Endothelial cell of umbilical vein (primary cell): ENCODE results near the gene CSNK1E. TPM values are rescaled to one million over a fixed set of nuclear protein-coding genes. Genes with fewer than 3 reads are reported as not detected.
A peak's percentile ranks its signal among the peaks of the same experiment; 100 is the strongest.

Experiments used
- BruUV-seq: library from RNA; stranded (reverse); fragments of 400-500 nt; replicated peaks from 2 replicates; lab custom pipeline; 2021; lab: Mats Ljungman, UMichigan
- CTCF ChIA-PET: fragments of 300-600, 350-600 bp; sonication (Branson Sonifier 250); formaldehyde crosslinking; loops from one replicate; lab custom pipeline; 2021; ENCODE audit warnings: antibody characterized with exemption, inconsistent platforms; lab: Charles Lee
- POLR2A ChIA-PET: fragments of 300-600, 350-600 bp; sonication (Branson Sonifier 250); formaldehyde crosslinking; loops from one replicate; lab custom pipeline; 2021; ENCODE audit warnings: antibody characterized with exemption, inconsistent platforms; lab: Charles Lee
- DNase-seq: peaks from one replicate; pipeline ENCODE4 v3.0.0-alpha.2; 2011; ENCODE audit warnings: low read depth, low spot score
- FAIRE-seq: peaks from 2 replicates; lab custom pipeline; 2011; peaks lifted over from hg19 to GRCh38; lab: Jason Lieb, UNC
- H2AFZ ChIP-seq: 2 replicates; pipeline ENCODE4 v1.6.0; 2012; ENCODE audit warnings: low read depth, low read length, control low read depth, inconsistent platforms
- H3K27ac ChIP-seq: 2 replicates; pipeline ENCODE4 v1.5.1; 2011; ENCODE audit warnings: low read depth, mild to moderate bottlenecking, control low read depth, low read length, moderate library complexity; ENCODE audit not compliant: insufficient read depth
- H3K27me3 ChIP-seq, 2 experiments: 2 replicates each; pipeline versions ENCODE4 v1.6.0 to v1.6.1; 2011; ENCODE audit warnings: low read length in 2 of 2, mixed read lengths in 1 of 2; ENCODE audit not compliant: control insufficient read depth in 2 of 2, insufficient read depth in 2 of 2
- H3K36me3 ChIP-seq, 2 experiments: 2 replicates in 1 of 2; 3 replicates in 1 of 2; pipeline ENCODE4 v1.5.1; 2011; ENCODE audit warnings: low read length in 2 of 2, mild to moderate bottlenecking in 1 of 2, moderate library complexity in 1 of 2; ENCODE audit not compliant: control insufficient read depth in 2 of 2, insufficient read depth in 2 of 2; ENCODE audit errors: extremely low read depth in 1 of 2
- H3K4me1 ChIP-seq: 3 replicates; pipeline ENCODE4 v1.5.1; 2011; ENCODE audit warnings: mild to moderate bottlenecking, low read length; ENCODE audit not compliant: control insufficient read depth, insufficient read depth; ENCODE audit errors: extremely low read depth
- H3K4me2 ChIP-seq: 2 replicates; pipeline ENCODE4 v1.6.1; 2011; ENCODE audit warnings: low read length, control low read depth, mixed read lengths; ENCODE audit not compliant: insufficient read depth
- H3K4me3 ChIP-seq, 3 experiments: fragments of 200-600 bp in 1 of 3; sonication (generic), shearing (Covaris generic) in 1 of 3; replicated peaks in 1 of 3; 2 replicates each; pipeline ENCODE4 v1.5.1; 2011 to 2016; ENCODE audit warnings: control low read depth in 3 of 3, low read length in 3 of 3, mild to moderate bottlenecking in 2 of 3, inconsistent platforms in 1 of 3, low read depth in 1 of 3, moderate library complexity in 1 of 3; ENCODE audit not compliant: insufficient read depth in 1 of 3
- H3K79me2 ChIP-seq: 2 replicates; pipeline ENCODE4 v1.6.0; 2012; ENCODE audit warnings: low read length, inconsistent platforms; ENCODE audit not compliant: control insufficient read depth, insufficient read depth
- H3K9ac ChIP-seq: replicated peaks from 2 replicates; pipeline ENCODE3; 2011; ENCODE audit warnings: low read length, control low read depth; ENCODE audit not compliant: insufficient read depth; ENCODE audit errors: extremely low read depth
- H3K9me1 ChIP-seq: replicated peaks from 3 replicates; pipeline ENCODE4 v1.6.0; 2011; ENCODE audit warnings: mild to moderate bottlenecking, low read length; ENCODE audit not compliant: control insufficient read depth, insufficient read depth; ENCODE audit errors: extremely low read depth
- H3K9me3 ChIP-seq: replicated peaks from 2 replicates; pipeline ENCODE4 v1.5.1; 2012; ENCODE audit warnings: low read length, inconsistent platforms; ENCODE audit not compliant: control insufficient read depth, insufficient read depth
- H4K20me1 ChIP-seq: replicated peaks from 2 replicates; pipeline ENCODE3; 2011; ENCODE audit warnings: mild to moderate bottlenecking, low read length; ENCODE audit not compliant: control insufficient read depth, insufficient read depth; ENCODE audit errors: extremely low read depth
- CTCF ChIP-seq, 2 donors: IDR thresholded peaks; 1 replicate in 1 of 2; 2 replicates in 1 of 2; pipeline ENCODE4 v1.5.1; 2011; ENCODE audit warnings: low read length in 2 of 2, mild to moderate bottlenecking in 2 of 2, moderate library complexity in 2 of 2, control low read depth in 1 of 2, inconsistent platforms in 1 of 2, low read depth in 1 of 2; ENCODE audit not compliant: insufficient read depth in 1 of 2; ENCODE audit errors: extremely low read depth in 1 of 2
- EZH2 ChIP-seq: IDR thresholded peaks from 2 replicates; pipeline ENCODE4 v1.6.1; 2012; ENCODE audit warnings: borderline replicate concordance, low read depth, mild to moderate bottlenecking, moderate library complexity, low read length, inconsistent platforms; ENCODE audit not compliant: severe bottlenecking
- FOS ChIP-seq: IDR thresholded peaks from 2 replicates; pipeline ENCODE4 v1.6.1; 2011; ENCODE audit warnings: mild to moderate bottlenecking, low read length, moderate library complexity, borderline replicate concordance; ENCODE audit not compliant: insufficient read depth
- GATA2 ChIP-seq: IDR thresholded peaks from 2 replicates; pipeline ENCODE4 v1.7.0; 2011; ENCODE audit warnings: low read depth, mild to moderate bottlenecking, moderate library complexity, mixed read lengths, low read length; ENCODE audit not compliant: insufficient read length, insufficient read depth
- JUN ChIP-seq: IDR thresholded peaks from 2 replicates; pipeline ENCODE4 v1.6.1; 2011; ENCODE audit warnings: borderline replicate concordance, low read depth; ENCODE audit not compliant: insufficient read length, insufficient read depth
- MAX ChIP-seq: IDR thresholded peaks from 2 replicates; pipeline ENCODE4 v1.6.1; 2011; ENCODE audit not compliant: insufficient read depth, insufficient read length
- MYC ChIP-seq: IDR thresholded peaks from one replicate; pipeline ENCODE4 v1.6.1; 2011; ENCODE audit warnings: mild to moderate bottlenecking, low read depth, low read length
- POLR2A ChIP-seq: IDR thresholded peaks from 2 replicates; pipeline ENCODE4 v1.6.1; 2012; ENCODE audit warnings: low read depth, mild to moderate bottlenecking, control low read depth, low read length
- POLR2AphosphoS5 ChIP-seq: IDR thresholded peaks from 2 replicates; pipeline ENCODE4 v1.6.1; 2012; ENCODE audit warnings: low read depth, mild to moderate bottlenecking, control low read depth, low read length, moderate library complexity; ENCODE audit not compliant: insufficient read depth
- dilution Hi-C: fragments of 300-500 bp; cut with MboI; formaldehyde crosslinking; loops from one replicate; pipeline ENCODE4 v1.15.0; 2019; ENCODE audit warnings: low sequenced_read_pairs; ENCODE audit not compliant: extremely low pct_ligation_motif_present
- intact Hi-C: fragments of 100-400 bp; cut with micrococcal nuclease; formaldehyde crosslinking; loops from one replicate; pipeline ENCODE4 v1.10.0; 2022
- polyA plus RNA-seq, 4 experiments: library from polyadenylated mRNA; depleted of rRNA in 3 of 4; stranded (reverse) in 3 of 4; unstranded in 1 of 4; fragments of >200 nt; gene quantifications; 2 replicates each; pipeline versions ENCODE4 v1.2.1 to v1.2.3, GENCODE V29; 2011 to 2012; ENCODE audit warnings: missing spikeins in 1 of 4
- total RNA-seq: library from RNA; stranded (reverse); gene quantifications from 2 replicates; pipeline ENCODE4 v1.2.3, GENCODE V29; 2021

Gene CSNK1E
- total and polyA plus RNA-seq, 2 donors (not counting 3 experiments of a cell fraction or from before 2014, with no cell fraction given) = 259 to 262 TPM

GRCh38 chr22:38258895-38259294, 58.3 kb downstream of the CSNK1E start:
- FAIRE-seq (no peak), DNase-seq (peak; percentile 42)
- POLR2A ChIA-PET = no interaction called here
- peak overlapping the region; percentile 48 for H3K4me2 ChIP-seq
- no peaks in the 10 kb centered on the region for H3K27me3 ChIP-seq
- TF ChIP-seq EZH2 (no peak), GATA2 (peak; percentile 36)
- no peak overlapping the region for H3K4me3 ChIP-seq
- CTCF ChIA-PET = interaction anchor here (0.6 to 2.7 kb wide), 3 partner anchors 15 to 204 kb away, joined by 3 to 9 read pairs (median 3); no protein-coding TSS in a partner anchor
- H3K36me3 ChIP-seq = no peaks in the 10 kb centered on the region
- no peaks in the 10 kb centered on the region for H3K9me3 ChIP-seq
- no TSS peak for BruUV-seq
- H3K9me1 ChIP-seq = no peaks in the 10 kb centered on the region
- no peak overlapping the region for H3K9ac ChIP-seq
- H3K27ac ChIP-seq = peak overlapping the region; percentile 71
- no peak overlapping the region for H2AFZ ChIP-seq
- dilution Hi-C loops = no loop called here
- intact Hi-C loops = loop anchor here (2.0 kb wide), 1 partner anchor 18 kb away; no protein-coding TSS in a partner anchor
- peaks cover 2% of the 10 kb centered on the region for H4K20me1 ChIP-seq
- H3K79me2 ChIP-seq = peaks cover 67% of the 10 kb centered on the region
- peaks cover 25% of the 10 kb centered on the region for H3K4me1 ChIP-seq

- H3K9me1 ChIP-seq = no peaks in the 10 kb centered on the region
- H3K79me2 ChIP-seq = peaks cover 63% of the 10 kb centered on the region
- ChIA-PET POLR2A (interaction anchor here (0.8 kb wide), 1 partner anchor 9 kb away, joined by 4 read pairs; no protein-coding TSS in a partner anchor), CTCF (interaction anchor here (0.6 to 2.7 kb wide), 11 partner anchors 9 to 220 kb away, joined by 3 to 9 read pairs (median 4); no protein-coding TSS in a partner anchor)
- no peak for FAIRE-seq
- peaks cover 2% of the 10 kb centered on the region for H4K20me1 ChIP-seq
- intact Hi-C loops = loop anchor here (2.0 kb wide), 1 partner anchor 17 kb away; no protein-coding TSS in a partner anchor
- H3K36me3 ChIP-seq = no peaks in the 10 kb centered on the region
- H3K27ac ChIP-seq = peak overlapping the region; percentile 19
- no peak for DNase-seq
- H3K9ac ChIP-seq = peak overlapping the region; percentile 42
- no peak for TF ChIP-seq GATA2
- TF ChIP-seq JUN = no peak
- TF ChIP-seq MAX = no peak
- no peak for TF ChIP-seq EZH2
- no peak for TF ChIP-seq CTCF (IDR thresholded peaks at IDR 0.05; ENCODE audit: extremely low read depth in 1 of 2, insufficient read depth in 1 of 2, low read depth in 1 of 2, low read length in 2 of 2)
- no peak for TF ChIP-seq FOS
- TF ChIP-seq POLR2A = no peak
- no peak for TF ChIP-seq POLR2AphosphoS5
- no peak for TF ChIP-seq MYC
- H3K9me3 ChIP-seq = no peaks in the 10 kb centered on the region
- dilution Hi-C loops = no loop called here
- no TSS peak for BruUV-seq
- H3K4me1 ChIP-seq = peaks cover 25% of the 10 kb centered on the region
- no peak overlapping the region for H2AFZ ChIP-seq
- H3K4me3 ChIP-seq = peak overlapping the region in 1 of 3 experiments; percentile 2
- H3K27me3 ChIP-seq = no peaks in the 10 kb centered on the region
- peak overlapping the region; percentile 25 for H3K4me2 ChIP-seq
Observed at GRCh38 chr22:38257650-38258250, 59.5 kb downstream of the CSNK1E start.
